Body of pancreas (tissue), 4 donors: ENCODE results near the gene MCCC1. TPM values are rescaled to one million over a fixed set of nuclear protein-coding genes. Genes with fewer than 3 reads are reported as not detected.

Experiments
- ATAC-seq: fragments of 150-250 bp; one replicate; pipeline ENCODE4 v1.9.1; 2016
- DNase-seq, 4 donors: peaks; one replicate each; pipeline ENCODE4 v3.0.0-alpha.2; 2019
- H3K27ac ChIP-seq, 4 donors: fragments of 200-600 bp; sonication (generic); 1 replicate in 3 of 4; 2 replicates in 1 of 4; pipeline versions ENCODE4 v1.5.1 to v1.6.1; 2016 to 2019; ENCODE audit warnings: mild to moderate bottlenecking in 1 of 4, mixed read lengths in 1 of 4, moderate library complexity in 1 of 4
- H3K27me3 ChIP-seq, 2 donors: fragments of 200-600 bp; sonication (generic); one replicate each; pipeline ENCODE4 v1.6.0; 2016; ENCODE audit warnings: mild to moderate bottlenecking in 1 of 2
- H3K36me3 ChIP-seq, 2 donors: fragments of 200-600 bp; sonication (generic); replicated peaks in 1 of 2; 2 replicates each; pipeline ENCODE4 v1.5.1; 2016; ENCODE audit warnings: low read depth in 2 of 2; ENCODE audit not compliant: insufficient read depth in 1 of 2
- H3K4me1 ChIP-seq: fragments of 200-600 bp; sonication (generic); one replicate; pipeline ENCODE4 v1.6.0; 2016
- H3K4me3 ChIP-seq, 2 donors: fragments of 200-600 bp; sonication (generic); 1 replicate in 1 of 2; 2 replicates in 1 of 2; pipeline ENCODE4 v1.5.1; 2016 to 2019
- H3K9me3 ChIP-seq, 3 donors: fragments of 200-600 bp; sonication (generic); 1 replicate in 2 of 3; 2 replicates in 1 of 3; pipeline ENCODE4 v1.5.1; 2016
- CTCF ChIP-seq, 7 experiments: fragments of 450-650 bp in 4 of 7; fragments of 200-600 bp in 3 of 7; sonication (generic) in 3 of 7; IDR thresholded peaks; one replicate each; pipeline ENCODE4 v1.5.1; 2016 to 2019; ENCODE audit warnings: antibody characterized with exemption in 7 of 7
- POLR2A ChIP-seq, 3 donors: fragments of 450-650 bp; IDR thresholded peaks; one replicate each; pipeline ENCODE4 v1.6.1; 2016; ENCODE audit warnings: antibody characterized with exemption in 3 of 3, mild to moderate bottlenecking in 2 of 3
- WGBS, 2 donors: methylation state at CpG; one replicate each; pipeline ENCODE4 v1.1.5; 2017; 5-methylcytosine and 5-hydroxymethylcytosine counted together
- intact Hi-C: fragments of 100-400 bp; cut with DNase I; formaldehyde crosslinking; loops from one replicate; pipeline ENCODE4 v1.15.1; 2023
- total RNA-seq, 2 donors: library from RNA; depleted of rRNA; stranded (reverse); fragments of >200 nt; gene quantifications; one replicate each; pipeline ENCODE4 v1.1.0, GENCODE V29; 2016

The MCCC1 gene
- total RNA-seq, 2 donors from 2014 or later: 50.8 to 63.9 TPM

- H3K4me1 ChIP-seq: no peaks in the 10 kb centered on the region
- 50 to 52% methylated on average over 6 of the region's 6 CpGs for WGBS, 2 donors
- no peaks in the 10 kb centered on the region for H3K36me3 ChIP-seq
- no peak overlapping the region for H3K4me3 ChIP-seq
- H3K9me3 ChIP-seq: no peaks in the 10 kb centered on the region
- intact Hi-C loops: no loop called here
- DNase-seq (no peak), ATAC-seq (no peak)
- no peaks in the 10 kb centered on the region for H3K27me3 ChIP-seq
- no peak for TF ChIP-seq CTCF (IDR thresholded peaks at IDR 0.05)
- no peak for TF ChIP-seq POLR2A (IDR thresholded peaks at IDR 0.05)
- no peak overlapping the region for H3K27ac ChIP-seq
Measured at GRCh38 chr3:183132409-183132808, 33.1 kb upstream of the MCCC1 start.

- 45 to 67% methylated on average over 4 of the region's 4 CpGs for WGBS, 2 donors
- DNase-seq: no peak
- H3K36me3 ChIP-seq: no peaks in the 10 kb centered on the region
- intact Hi-C loops: no loop called here
- ATAC-seq: no peak
- no peak overlapping the region for H3K4me3 ChIP-seq
- no peaks in the 10 kb centered on the region for H3K4me1 ChIP-seq
- TF ChIP-seq POLR2A (IDR thresholded peaks at IDR 0.05) (no peak), CTCF (IDR thresholded peaks at IDR 0.05) (no peak)
- no peak overlapping the region for H3K27ac ChIP-seq
- H3K9me3 ChIP-seq: no peaks in the 10 kb centered on the region
- no peaks in the 10 kb centered on the region for H3K27me3 ChIP-seq
Measured at GRCh38 chr3:183131735-183132134, 32.4 kb upstream of the MCCC1 start.

- Histone ChIP-seq H3K36me3 (no peaks in the 10 kb centered on the region), H3K9me3 (no peaks in the 10 kb centered on the region), H3K27ac (no peak overlapping the region), H3K4me1 (no peaks in the 10 kb centered on the region), H3K4me3 (no peak overlapping the region), H3K27me3 (no peaks in the 10 kb centered on the region)
- no peak for TF ChIP-seq POLR2A (IDR thresholded peaks at IDR 0.05)
- TF ChIP-seq CTCF (IDR thresholded peaks at IDR 0.05): no peak
- no peak for DNase-seq
- intact Hi-C loops: no loop called here
- no peak for ATAC-seq
- 76 to 83% methylated on average over 4 of the region's 4 CpGs for WGBS, 2 donors
Measured at GRCh38 chr3:183131186-183131725, 32.0 kb upstream of the MCCC1 start.

GRCh38 chr3:183129243-183129642 lies 29.9 kb upstream of the MCCC1 start:
- no peaks in the 10 kb centered on the region for H3K36me3 ChIP-seq
- no peaks in the 10 kb centered on the region for H3K4me1 ChIP-seq
- 87 to 97% methylated on average over 1 of the region's 1 CpG for WGBS, 2 donors
- H3K4me3 ChIP-seq: no peak overlapping the region
- no peaks in the 10 kb centered on the region for H3K27me3 ChIP-seq
- DNase-seq (no peak), ATAC-seq (no peak)
- intact Hi-C loops: loop anchor here (10.0 kb wide), 1 partner anchor 56 kb away; no protein-coding TSS in a partner anchor
- no peak overlapping the region for H3K27ac ChIP-seq
- H3K9me3 ChIP-seq: no peaks in the 10 kb centered on the region
- TF ChIP-seq POLR2A (IDR thresholded peaks at IDR 0.05) (no peak), CTCF (IDR thresholded peaks at IDR 0.05) (no peak)

DNA sequence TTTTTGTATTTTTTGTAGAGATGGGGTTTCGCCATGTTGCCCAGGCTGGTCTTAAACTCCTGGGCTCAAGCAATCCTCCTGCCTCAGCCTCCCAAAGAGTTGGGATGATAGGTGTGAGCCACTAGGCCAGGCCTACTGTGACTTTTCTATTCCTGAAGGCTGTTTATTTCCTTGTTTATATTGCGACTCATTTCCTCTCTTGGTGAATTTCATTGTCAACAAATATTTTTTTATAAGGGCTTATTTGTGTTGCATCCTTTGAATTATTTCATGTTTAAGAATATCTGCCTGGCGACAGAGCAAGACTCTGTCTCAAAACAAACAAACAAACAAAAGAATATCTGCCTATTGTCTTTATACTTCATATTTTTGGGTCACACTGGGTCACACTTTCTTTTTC lies 29.4 kb upstream of the MCCC1 start:
- no peak for ATAC-seq
- no peak overlapping the region for H3K27ac ChIP-seq
- no peaks in the 10 kb centered on the region for H3K4me1 ChIP-seq
- no peaks in the 10 kb centered on the region for H3K36me3 ChIP-seq
- H3K27me3 ChIP-seq: no peaks in the 10 kb centered on the region
- TF ChIP-seq POLR2A (IDR thresholded peaks at IDR 0.05) (no peak), CTCF (IDR thresholded peaks at IDR 0.05) (no peak)
- intact Hi-C loops: loop anchor here (10.0 kb wide), 1 partner anchor 56 kb away; no protein-coding TSS in a partner anchor
- H3K4me3 ChIP-seq: no peak overlapping the region
- 93 to 95% methylated on average over 3 of the region's 3 CpGs for WGBS, 2 donors
- H3K9me3 ChIP-seq: no peaks in the 10 kb centered on the region
- no peak for DNase-seq
